Peyer's patch (tissue), 4 donors: Measurements from ENCODE around the gene TMEM79.

Experiments
- CTCF ChIP-seq, 6 experiments: fragments of 450-650 bp in 4 of 6; fragments of 200-600 bp in 2 of 6; sonication (generic) in 1 of 6; IDR thresholded peaks; one replicate each; pipeline ENCODE4 v1.5.1; 2017 to 2019; ENCODE audit warnings: antibody characterized with exemption in 6 of 6, mild to moderate bottlenecking in 3 of 6, moderate library complexity in 1 of 6
- POLR2A ChIP-seq, 2 donors: fragments of 450-650 bp; IDR thresholded peaks; one replicate each; pipeline ENCODE4 v1.5.1; 2017; ENCODE audit warnings: antibody characterized with exemption in 2 of 2, mild to moderate bottlenecking in 2 of 2, moderate library complexity in 2 of 2

- TF ChIP-seq CTCF (IDR thresholded peaks at IDR 0.05) = peak in 1 of 6 experiments; percentile 5
- TF ChIP-seq POLR2A (IDR thresholded peaks at IDR 0.05) = no peak
Measured at GRCh38 chr1:156281693-156282478, 2.2 kb upstream of the TMEM79 start.
